GM19328 (cell line): Measurements from ENCODE around the gene SCN7A.

Experiments
- ATAC-seq: cut with Tn5 transposase; IDR thresholded peaks from one replicate; pipeline ENCODE4 v1.9.1; 2021; ENCODE audit warnings: mild to moderate bottlenecking, moderate library complexity; ENCODE audit not compliant: unreplicated experiment

The SCN7A gene

DNA sequence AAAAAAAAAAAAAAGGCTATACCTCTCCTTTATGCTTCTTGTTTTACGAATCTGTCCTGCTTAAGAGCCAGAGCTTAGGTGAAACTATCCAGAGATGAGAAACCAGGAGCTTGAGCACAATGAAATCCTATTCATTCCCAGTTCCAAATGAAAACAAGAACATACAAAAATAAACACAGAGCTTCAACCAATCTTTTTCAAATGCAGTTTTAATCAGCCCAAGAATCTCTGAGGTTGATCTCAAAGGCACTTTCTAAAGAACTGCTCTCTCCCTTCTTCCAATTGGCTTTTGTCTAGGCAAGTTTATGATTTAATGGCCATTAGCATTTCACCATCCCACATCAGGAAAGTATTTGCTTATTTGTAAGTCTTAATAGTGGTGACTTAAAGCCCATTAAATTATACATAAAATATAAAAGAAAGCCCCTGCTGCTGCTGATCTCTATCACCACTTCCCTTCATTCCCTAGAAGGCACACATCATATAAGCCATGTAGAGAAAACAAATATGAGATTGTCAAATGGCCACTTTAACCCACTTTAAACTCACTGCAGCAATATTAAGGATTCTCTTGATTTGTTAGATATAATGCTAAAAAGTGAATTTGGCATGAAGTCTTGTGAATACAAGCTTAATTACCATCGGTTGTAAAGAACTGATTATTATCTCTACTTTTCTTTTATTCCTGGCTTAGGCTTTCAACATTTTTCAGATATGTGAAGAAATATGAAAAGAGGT, 89.0 kb downstream of the SCN7A start:
- no peak for ATAC-seq

DNA sequence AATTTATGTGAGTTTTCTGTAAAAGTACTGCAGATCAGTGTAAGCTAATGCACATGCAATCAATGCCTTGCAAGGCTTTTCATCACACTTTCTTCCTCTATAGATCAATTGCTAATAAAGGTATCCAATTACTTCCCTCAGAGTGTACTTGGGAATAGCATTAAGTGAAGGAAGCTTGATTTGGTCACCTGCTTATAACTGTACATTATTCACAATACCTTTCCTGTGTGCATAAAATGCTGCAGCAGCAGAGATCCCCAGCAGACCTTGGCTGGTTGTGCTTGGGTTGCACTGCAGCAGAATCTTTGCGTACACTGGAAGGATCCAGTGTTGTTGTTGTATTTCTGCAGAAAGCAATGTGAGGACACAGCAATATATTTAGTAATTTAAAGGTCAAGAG, 99.8 kb downstream of the SCN7A start:
- ATAC-seq = no peak

DNA sequence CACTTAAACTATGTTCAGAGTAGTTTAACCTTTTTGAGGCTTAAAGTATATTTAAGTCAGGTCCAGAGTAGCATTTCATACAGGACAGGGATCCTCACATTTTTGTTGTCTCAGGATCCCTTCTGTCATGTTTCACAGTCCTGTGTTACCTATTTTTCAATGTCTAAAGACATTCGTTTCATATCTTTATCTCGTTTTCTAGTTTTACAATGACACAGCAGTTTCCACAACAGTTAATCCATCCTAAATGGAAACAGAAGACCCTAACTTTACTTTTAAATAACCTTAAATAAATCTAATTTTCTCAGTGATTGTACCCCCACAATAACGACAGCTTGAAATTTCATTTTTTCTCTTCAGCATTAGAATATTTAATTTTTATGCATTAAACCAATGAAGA, 101.0 kb downstream of the SCN7A start:
- ATAC-seq = no peak

DNA sequence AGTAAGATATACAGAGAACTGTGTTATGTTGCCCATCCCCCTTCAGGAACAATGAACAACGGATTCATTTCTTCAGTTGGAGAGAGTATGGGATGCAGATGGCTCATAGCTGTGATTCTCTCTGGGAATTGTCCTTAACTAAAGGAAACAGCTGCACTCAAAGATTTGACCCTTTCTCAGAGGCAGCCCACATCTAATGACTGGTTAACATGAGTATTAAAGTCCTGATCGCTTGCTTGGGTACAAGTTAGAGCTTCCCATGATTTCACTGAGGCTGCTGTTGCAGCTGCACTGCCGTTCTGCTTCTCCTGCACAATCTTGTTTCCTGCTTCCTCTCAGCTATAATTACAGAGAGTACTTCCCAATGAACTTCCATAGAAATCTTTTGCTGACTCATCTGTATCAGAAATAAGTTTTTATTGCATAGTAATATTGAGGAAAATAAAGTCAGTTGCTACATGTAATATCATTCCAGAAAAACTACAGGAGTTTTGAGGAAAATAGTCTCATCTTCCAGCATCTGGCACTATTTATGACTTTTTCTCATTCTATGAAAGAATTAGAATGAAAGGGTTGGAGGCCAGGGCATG, 105.5 kb downstream of the SCN7A start:
- ATAC-seq = no peak

DNA sequence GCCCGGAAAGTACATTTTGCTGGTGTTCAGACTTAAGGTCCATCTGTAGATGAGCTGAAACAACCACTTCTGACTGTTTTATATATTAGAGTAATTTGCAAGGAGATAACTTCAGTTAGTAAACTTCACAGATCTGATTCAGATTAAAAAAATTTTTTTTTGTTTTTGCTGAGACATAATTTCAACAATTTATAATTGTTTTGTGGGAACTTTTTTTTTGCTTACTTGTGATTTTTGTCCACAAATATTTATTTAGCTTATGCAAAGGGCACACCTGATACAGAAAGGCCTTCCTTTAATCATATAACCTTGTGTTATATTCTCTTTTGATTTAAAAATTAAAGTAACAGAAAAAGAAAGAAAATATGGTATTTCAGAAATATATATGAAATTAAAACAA, 108.7 kb downstream of the SCN7A start:
- ATAC-seq = no peak

DNA sequence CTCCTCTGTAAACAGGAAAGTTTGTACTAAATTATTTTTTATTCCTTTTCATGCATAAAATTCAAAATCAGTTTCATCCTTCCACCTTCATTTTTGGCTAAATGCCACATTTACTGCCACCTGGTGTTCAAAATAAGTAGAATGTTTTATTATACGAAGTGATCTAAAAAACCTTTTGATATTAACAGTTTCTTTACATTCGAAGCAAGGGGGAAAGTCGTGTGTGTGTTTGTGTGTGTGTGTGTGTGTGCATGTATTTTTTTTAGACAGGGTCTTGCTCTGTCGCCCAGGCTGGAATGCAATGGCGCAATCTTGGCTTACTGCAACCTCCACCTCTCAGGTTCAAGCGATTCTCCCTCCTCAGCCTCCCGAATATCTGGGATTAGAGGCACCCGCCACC, 109.3 kb downstream of the SCN7A start:
- ATAC-seq = no peak

DNA sequence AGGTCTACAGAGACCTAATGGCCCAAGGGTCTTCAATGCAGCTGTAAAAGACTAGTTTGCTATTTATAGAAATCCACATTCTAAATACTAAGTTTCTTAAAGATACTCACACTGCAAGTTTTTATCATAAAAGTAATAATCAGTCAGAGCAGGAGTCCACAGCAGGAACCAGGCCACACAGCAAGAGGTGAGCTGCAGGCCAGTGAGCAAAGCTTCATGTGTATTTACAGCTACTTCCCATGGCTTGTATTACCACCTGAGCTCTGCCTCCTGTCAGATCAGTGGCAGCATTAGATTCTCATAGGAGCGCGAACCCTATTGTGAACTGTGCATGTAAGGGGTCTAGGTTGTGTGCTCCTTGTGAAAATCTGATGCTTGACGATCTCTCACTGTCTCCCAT, 111.6 kb downstream of the SCN7A start:
- ATAC-seq = no peak

DNA sequence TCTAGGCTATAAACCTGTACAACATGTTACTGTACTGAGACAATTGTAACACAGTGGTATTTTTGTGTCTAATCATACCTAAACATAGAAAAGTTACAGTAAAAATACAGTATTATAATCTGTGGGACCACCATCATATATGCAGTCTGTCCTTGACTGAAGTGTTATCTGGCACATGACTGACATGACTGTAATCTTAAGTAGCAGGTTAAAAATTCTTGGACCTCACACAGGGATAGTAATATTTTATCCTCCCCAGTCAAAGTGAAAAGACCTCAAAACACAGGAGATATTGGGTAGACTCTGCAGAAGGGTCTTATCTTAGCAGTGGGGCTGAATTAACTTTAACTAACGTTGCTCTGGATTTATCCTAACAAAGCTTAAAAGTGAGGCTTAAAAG, 113.4 kb downstream of the SCN7A start:
- no peak for ATAC-seq

DNA sequence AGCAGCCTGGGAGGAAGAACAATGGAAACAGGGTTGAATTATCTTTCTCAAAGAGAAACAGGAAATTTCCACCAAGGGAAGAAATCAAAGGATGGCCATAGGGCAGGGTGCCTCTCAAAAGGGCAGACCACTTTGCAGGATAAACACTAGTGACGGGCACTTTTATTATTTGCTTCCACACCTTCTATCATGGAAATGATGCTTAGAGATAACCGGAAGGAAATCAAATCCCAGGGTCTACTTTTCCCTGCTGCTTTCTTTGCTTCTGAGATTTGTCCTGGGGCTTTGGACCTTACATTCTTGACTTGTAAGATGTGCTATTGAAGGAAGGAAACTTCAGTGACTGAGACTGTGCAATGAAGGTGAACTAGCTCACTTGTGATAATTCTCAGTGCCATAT, 117.2 kb downstream of the SCN7A start:
- ATAC-seq = no peak

DNA sequence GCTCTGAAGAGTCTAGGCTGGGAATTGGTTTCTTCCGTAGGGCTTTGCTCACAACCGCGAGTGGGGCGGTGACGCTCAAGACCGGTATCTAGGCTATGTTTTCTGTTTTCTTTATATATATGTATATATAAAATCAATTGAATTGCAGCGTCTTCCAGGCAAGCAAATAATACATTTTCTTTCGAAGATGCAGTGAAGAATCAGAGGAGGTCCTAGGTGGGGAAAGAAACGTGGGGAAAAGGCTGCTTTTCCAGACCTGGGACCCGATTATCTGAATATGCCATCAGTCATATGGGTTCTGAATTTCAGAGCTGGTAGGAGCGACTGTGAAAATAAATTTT, 117.6 kb downstream of the SCN7A start:
- ATAC-seq = no peak

DNA sequence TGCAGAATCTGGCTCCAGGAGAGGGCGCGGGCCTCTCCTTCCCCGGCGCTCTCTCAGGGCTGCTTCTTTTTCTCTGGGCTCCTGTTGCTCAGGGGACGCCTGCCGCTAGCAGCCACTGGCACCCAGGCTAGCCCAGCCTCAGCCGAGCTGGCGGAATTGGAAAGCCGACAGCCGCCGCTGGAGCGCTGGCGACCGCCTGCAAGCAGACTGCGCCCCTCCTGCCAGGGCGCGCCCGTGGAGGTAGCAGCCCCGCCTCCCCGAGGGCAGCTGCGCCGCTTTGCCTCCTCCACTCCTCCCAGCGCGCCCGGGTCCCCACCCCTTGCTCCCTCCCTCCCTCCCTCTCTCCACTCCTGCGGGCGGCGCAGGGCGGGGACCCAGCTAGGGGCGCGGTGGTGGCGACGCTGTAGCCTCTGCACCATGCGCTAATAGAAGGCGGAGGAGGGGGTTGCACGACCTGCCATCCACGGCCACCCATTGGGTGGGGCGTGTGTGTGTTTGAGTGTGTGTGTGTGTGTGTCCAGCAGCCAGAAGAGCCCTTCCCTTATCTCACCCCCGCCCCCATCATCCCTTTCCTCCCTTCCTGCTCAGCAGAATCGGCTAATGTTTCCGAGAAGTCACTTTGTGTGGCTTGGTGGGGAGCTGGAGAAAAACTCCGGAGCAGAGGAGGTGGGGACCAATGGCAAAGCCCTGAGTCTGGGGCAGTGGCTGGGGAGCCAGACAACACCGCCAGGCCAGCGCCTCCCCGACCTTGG, 118.1 kb downstream of the SCN7A start, which contains the start of gene SCN9A:
TSS of gene SCN9A (minus strand) at position 209 of the 752 bp plus-strand sequence. CDS start 64,188 bp downstream, outside the sequence.
- peak; percentile 48 for ATAC-seq

DNA sequence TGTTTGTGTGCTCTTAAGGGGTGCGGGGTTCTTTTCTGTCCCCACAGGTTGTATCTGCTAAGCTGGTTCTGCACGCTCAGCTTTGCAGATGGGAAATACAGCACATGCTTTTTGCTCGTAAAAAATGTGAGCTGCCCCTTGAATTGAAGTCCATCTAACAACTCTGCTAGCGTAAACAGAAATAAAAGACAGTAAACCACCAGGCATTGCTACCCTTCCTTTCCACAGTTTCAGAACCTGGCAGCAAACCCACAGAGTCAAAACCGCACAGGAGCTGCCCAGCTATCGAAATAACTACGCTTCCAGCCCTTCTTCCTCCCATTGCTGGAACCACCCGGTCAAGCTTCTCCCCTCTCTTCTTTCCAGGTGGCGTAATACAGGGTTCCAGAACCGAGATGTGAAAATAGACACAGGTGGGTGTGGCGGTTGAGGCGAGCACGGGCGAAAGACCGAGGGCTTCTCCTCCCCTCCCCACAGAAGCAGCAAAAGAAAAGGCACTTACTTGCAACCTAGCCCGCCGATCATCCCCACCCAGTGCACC, 118.8 kb downstream of the SCN7A start:
- peak; percentile 10 for ATAC-seq

DNA sequence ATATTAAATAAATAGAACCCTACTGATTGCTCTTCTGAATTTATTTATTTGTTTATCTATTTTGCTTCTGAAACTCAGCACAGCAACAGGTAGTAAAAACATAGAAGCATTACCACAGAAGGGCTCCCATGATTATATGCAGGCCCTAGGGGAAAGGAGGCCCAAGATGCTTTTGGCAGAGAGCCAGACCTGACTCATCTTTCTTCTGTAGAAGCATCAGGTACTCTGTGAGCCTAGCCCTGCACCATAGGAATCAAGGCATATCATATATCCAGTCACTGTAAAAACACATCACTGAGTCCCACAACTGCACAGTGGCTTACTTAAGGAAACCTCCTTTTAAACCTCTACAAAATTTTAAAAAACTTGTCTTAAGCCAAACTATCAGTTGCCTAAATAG, 120.1 kb downstream of the SCN7A start:
- no peak for ATAC-seq

DNA sequence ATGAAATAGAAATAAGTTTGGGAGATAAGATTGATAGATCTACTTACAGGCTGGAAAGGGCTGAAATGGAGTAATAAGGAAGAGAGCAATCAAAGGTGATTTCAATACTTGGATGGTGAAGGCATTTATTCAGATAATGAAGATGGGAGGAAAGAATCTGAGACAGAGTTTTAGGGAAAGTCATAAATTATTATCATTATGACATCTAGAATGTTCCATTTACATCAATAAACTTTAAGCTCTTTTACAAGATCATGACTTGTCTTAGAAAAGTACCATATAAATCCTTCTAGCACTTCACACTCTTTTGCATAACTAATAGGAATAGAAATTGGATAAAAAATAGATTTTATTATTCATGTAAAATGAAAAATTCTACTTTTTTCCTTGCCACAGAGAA, 120.5 kb downstream of the SCN7A start:
- no peak for ATAC-seq

DNA sequence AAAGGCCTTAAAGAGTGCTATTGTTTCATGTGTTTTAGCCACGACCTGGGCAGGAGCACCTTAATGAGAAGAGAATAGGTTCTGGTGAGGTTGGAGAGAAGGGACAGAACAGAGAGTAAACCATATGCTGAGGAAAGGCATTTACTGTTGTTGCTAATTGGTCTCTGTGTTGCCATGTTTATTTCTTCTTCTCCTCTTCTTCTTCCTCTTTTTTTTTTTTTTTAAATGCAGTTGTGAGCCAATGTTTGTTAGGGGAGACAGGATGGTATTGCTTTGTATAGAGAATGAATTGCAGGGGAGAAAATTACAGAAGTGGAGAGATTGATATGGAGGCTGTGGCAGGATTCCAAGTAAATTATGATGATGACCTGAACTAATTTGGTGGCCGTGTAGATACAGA, 120.9 kb downstream of the SCN7A start:
- no peak for ATAC-seq

DNA sequence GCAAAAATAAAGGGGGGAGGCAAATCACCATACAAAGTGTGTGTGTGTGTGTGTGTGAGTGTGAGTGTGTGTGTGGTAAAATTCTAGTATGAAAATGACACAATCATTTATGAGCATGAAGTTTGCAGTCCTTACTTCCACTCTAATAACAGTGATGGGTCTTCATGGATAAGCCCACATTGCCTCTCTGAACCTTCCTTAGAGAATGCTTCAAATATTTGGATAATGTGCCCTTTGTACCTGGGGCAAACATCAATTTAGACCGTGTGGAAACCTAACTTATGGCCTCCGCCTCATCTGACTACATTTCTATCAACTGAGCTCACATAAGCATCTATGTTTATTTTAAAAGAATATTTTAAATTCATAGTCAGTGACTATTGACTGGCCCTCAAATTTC, 122.0 kb downstream of the SCN7A start:
- no peak for ATAC-seq

DNA sequence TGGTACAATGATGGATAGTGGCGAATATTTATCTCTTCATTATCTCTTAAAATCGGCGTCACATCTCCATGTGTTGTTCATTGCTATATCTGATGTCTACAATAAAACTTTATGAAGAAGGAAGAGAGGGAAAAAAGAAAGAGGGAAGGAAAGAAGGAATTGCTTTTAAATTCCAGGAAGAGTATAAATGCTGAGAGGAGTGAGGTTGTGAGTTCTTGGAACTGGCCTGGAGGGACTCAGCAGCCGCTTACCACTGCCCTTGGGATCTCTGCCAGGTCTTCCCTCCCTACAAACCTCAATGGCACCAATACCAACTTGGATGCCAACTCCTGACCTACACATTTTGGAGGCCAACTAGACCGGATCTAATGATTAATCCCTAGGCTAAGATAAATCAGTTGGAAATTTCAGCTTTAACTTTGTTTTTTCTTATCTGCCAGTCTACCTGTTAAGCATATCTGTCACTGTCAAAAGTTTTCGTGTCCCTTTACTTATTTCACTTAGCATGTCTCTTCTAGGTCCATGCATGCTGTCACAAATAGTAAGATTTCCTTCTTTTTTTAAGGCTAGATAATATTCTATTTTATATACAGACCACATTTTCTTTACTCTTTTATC, 128.1 kb downstream of the SCN7A start:
- no peak for ATAC-seq

DNA sequence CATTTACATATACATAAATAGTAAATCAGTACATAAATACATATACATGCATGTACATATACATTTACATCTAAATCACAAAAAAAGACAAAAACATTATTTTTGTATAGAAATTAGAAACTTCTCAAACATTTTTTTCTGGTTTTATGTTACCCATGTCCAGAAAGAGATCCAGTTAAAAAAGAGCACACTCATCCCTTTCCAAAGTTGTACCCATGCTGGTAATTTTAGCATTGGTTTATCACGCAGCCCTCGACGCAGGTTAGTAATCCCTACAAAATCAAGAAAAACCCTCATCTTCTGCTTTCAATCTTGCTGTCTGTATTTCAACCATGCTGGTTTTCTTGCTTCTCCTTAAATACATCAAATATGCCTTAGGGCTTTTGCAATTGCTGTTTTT, 128.8 kb downstream of the SCN7A start:
- no peak for ATAC-seq

DNA sequence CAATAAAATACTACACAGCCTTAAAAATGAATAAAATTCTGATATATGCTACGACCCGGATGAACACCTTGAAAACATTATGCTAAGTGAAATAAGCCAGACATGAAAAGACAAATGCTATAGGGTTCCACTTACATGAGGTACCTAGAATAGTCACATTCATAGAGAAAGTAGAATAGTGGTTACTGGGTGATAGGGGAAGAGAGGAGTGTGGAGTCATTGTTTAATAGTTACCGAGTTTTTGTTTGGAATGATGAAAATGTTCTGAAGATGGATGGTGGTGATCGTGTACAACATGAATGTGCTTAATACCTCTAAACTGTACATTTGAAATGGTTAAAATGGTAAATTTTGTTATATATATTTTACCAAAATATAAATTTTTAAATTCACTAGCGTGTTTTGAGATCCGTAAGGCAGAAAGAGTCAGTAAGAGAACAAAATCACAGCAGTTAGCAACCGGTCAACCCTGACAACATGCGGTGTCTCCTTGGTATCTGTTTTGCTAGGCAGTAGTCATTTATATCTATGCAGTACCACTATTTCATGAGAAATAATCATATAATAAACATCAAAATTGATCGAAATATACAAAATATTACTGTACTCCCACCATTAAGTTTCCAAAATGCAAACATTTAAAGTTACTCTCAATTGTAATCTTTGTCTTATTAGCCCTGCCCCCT, 129.4 kb downstream of the SCN7A start:
- no peak for ATAC-seq

DNA sequence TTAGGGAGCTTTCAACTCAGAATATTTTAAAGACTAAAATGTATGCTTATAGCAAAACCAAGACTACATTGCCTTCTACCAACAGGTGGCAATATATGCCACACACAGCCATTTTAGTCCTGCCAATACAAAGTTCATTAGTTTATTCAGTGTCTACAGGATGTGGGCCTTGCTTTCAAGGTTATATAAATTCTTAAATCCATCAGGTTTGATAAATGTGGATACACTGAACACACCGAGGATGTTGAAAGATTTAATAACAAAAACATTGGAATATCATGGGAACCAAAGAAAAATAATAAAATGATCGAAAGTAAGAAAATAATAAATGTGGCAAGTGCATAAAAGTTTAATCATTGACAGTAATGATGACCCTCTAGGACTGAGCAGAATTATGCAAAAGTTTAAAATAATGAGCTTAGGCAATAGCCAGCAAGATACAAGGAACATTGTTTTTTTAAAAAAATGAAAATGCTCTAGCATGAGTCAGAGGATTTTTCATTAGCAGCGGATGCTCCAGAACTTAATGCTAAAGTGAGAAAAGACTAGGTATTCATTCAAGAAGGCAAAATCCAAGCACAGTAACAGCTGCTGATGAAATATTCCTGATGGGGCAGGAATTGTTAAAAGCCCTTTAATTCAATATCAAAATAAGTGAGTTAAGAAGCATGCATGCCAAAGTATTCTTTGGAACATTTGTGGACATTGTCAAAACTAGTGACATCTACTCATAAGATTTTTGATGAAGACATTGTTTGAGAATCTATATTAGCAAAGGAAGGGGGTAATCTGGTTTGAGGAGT, 132.5 kb downstream of the SCN7A start:
- peak; percentile 70 for ATAC-seq
